HepG2 (cell line): Measurements from ENCODE around the gene CLDN19. TPM values are rescaled to one million over a fixed set of nuclear protein-coding genes. Genes with fewer than 3 reads are reported as not detected.
A peak's percentile ranks its signal among the peaks of the same experiment; 100 is the strongest.

Experiments used
- FOXA3 ChIP-seq: IDR thresholded peaks from 2 replicates; pipeline ENCODE4 v1.6.1; 2016; ENCODE audit warnings: missing genetic modification reagents, missing compliant biosample characterization
- IKZF4 ChIP-seq: sonication (generic); formaldehyde crosslinking; IDR thresholded peaks from 2 replicates; pipeline ENCODE4 v1.5.1; 2020; ENCODE audit warnings: borderline replicate concordance, mild to moderate bottlenecking, low read depth, missing genetic modification reagents; ENCODE audit errors: not compliant biosample characterization
- KDM6A ChIP-seq: IDR thresholded peaks from 2 replicates; pipeline ENCODE4 v1.6.1; 2016; ENCODE audit warnings: low read depth
- SNAPC2 ChIP-seq: sonication (generic); formaldehyde crosslinking; IDR thresholded peaks from 2 replicates; pipeline ENCODE4 v1.8.1; 2022; ENCODE audit warnings: mild to moderate bottlenecking, missing genetic modification reagents
- SOX5 ChIP-seq: IDR thresholded peaks from 2 replicates; pipeline ENCODE4 v1.6.1; 2016; ENCODE audit warnings: borderline replicate concordance
- ZKSCAN5 ChIP-seq: sonication (generic); formaldehyde crosslinking; IDR thresholded peaks from 2 replicates; pipeline ENCODE4 v1.5.1; 2020; ENCODE audit warnings: mild to moderate bottlenecking, missing genetic modification reagents
- ZMYM4 ChIP-seq: sonication (generic); formaldehyde crosslinking; IDR thresholded peaks from 2 replicates; pipeline ENCODE4 v1.8.1; 2023; ENCODE audit warnings: mild to moderate bottlenecking, missing genetic modification reagents
- ZNF772 ChIP-seq: sonication (generic); formaldehyde crosslinking; IDR thresholded peaks from 2 replicates; pipeline ENCODE4 v1.5.0; 2020; ENCODE audit warnings: mild to moderate bottlenecking, missing genetic modification reagents
- polyA plus RNA-seq, 8 experiments: library from polyadenylated mRNA; depleted of rRNA in 3 of 8; stranded (reverse) in 7 of 8; unstranded in 1 of 8; fragments of >200 nt; fragmentation: Illumina TruSeq in 4 of 8; extraction: Trizol in 4 of 8; gene quantifications; 2 replicates each; pipeline versions ENCODE4 v1.2.1 to v1.2.3, GENCODE V29; 2011 to 2016; ENCODE audit warnings: low read depth in 4 of 8, missing spikeins in 1 of 8, mixed read lengths in 1 of 8; ENCODE audit not compliant: insufficient read depth in 1 of 8
- total RNA-seq, 5 experiments: library from RNA; depleted of rRNA; stranded (reverse); fragments of >200 nt; fragmentation: Illumina TruSeq; extraction: Trizol; gene quantifications; 2 replicates each; pipeline ENCODE4 v1.2.3, GENCODE V29; 2016; ENCODE audit warnings: low read depth in 1 of 5
- TF ChIP-seq, protein P1 (sequence below): sonication (generic); formaldehyde crosslinking; IDR thresholded peaks from 2 replicates; pipeline ENCODE4 v1.4.0; 2020; ENCODE audit warnings: missing genetic modification reagents, borderline replicate concordance
- TF ChIP-seq, protein P2 (sequence below): sonication (generic); formaldehyde crosslinking; IDR thresholded peaks from 2 replicates; pipeline ENCODE4 v1.5.1; 2020; ENCODE audit warnings: mild to moderate bottlenecking, moderate library complexity, missing genetic modification reagents

CLDN19 gene
- total and polyA plus RNA-seq, 2 of the 13 experiments (the other 11 are each of a cell fraction or from before 2014, with no cell fraction given) = 5.0 to 7.6 TPM

DNA sequence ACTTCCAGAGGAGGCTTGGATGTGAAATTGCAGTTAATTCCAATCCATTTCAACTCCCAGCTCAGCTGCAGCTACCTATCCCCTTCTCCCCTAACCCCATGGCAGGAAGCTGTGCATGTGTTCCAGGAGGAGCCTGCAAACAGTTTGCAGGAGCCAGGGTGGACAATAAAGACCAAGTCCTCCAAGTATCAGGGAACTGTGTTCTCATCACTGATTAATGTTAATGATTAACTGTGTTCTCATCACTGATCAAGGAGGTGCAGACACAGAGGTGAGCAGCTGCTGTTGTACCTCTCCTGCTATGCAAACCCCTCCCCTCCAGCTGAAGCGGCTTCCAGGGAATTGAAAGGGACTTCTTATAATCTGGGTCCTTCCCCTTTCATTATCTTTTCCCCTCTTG lies 19.2 kb downstream of the CLDN19 start (continued):
- TF ChIP-seq IKZF4 (CRISPR knock-in tag) (no peak), ZKSCAN5 (CRISPR knock-in tag) (peak; percentile 89), SNAPC2 (no peak), FOXA3 (CRISPR knock-in tag) (0 out of 2 replicates have a peak, but pooled peaks have one; percentile 12), ZNF772 (no peak), KDM6A (CRISPR knock-in tag) (no peak), SOX5 (peak; percentile 19; the same call in 1 of the 2 replicates), ZMYM4 (CRISPR knock-in tag) (0 out of 2 replicates have a peak, but pooled peaks have one; percentile 40)
- TF ChIP-seq, protein P1, sequence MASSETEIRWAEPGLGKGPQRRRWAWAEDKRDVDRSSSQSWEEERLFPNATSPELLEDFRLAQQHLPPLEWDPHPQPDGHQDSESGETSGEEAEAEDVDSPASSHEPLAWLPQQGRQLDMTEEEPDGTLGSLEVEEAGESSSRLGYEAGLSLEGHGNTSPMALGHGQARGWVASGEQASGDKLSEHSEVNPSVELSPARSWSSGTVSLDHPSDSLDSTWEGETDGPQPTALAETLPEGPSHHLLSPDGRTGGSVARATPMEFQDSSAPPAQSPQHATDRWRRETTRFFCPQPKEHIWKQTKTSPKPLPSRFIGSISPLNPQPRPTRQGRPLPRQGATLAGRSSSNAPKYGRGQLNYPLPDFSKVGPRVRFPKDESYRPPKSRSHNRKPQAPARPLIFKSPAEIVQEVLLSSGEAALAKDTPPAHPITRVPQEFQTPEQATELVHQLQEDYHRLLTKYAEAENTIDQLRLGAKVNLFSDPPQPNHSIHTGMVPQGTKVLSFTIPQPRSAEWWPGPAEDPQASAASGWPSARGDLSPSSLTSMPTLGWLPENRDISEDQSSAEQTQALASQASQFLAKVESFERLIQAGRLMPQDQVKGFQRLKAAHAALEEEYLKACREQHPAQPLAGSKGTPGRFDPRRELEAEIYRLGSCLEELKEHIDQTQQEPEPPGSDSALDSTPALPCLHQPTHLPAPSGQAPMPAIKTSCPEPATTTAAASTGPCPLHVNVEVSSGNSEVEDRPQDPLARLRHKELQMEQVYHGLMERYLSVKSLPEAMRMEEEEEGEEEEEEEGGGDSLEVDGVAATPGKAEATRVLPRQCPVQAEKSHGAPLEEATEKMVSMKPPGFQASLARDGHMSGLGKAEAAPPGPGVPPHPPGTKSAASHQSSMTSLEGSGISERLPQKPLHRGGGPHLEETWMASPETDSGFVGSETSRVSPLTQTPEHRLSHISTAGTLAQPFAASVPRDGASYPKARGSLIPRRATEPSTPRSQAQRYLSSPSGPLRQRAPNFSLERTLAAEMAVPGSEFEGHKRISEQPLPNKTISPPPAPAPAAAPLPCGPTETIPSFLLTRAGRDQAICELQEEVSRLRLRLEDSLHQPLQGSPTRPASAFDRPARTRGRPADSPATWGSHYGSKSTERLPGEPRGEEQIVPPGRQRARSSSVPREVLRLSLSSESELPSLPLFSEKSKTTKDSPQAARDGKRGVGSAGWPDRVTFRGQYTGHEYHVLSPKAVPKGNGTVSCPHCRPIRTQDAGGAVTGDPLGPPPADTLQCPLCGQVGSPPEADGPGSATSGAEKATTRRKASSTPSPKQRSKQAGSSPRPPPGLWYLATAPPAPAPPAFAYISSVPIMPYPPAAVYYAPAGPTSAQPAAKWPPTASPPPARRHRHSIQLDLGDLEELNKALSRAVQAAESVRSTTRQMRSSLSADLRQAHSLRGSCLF (CRISPR knock-in tag) = no peak
- TF ChIP-seq, protein P2, sequence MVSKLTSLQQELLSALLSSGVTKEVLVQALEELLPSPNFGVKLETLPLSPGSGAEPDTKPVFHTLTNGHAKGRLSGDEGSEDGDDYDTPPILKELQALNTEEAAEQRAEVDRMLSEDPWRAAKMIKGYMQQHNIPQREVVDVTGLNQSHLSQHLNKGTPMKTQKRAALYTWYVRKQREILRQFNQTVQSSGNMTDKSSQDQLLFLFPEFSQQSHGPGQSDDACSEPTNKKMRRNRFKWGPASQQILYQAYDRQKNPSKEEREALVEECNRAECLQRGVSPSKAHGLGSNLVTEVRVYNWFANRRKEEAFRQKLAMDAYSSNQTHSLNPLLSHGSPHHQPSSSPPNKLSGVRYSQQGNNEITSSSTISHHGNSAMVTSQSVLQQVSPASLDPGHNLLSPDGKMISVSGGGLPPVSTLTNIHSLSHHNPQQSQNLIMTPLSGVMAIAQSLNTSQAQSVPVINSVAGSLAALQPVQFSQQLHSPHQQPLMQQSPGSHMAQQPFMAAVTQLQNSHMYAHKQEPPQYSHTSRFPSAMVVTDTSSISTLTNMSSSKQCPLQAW (CRISPR knock-in tag) = peak; percentile 77
